ENCODE data around the gene C22orf39.

Gene C22orf39

DNA sequence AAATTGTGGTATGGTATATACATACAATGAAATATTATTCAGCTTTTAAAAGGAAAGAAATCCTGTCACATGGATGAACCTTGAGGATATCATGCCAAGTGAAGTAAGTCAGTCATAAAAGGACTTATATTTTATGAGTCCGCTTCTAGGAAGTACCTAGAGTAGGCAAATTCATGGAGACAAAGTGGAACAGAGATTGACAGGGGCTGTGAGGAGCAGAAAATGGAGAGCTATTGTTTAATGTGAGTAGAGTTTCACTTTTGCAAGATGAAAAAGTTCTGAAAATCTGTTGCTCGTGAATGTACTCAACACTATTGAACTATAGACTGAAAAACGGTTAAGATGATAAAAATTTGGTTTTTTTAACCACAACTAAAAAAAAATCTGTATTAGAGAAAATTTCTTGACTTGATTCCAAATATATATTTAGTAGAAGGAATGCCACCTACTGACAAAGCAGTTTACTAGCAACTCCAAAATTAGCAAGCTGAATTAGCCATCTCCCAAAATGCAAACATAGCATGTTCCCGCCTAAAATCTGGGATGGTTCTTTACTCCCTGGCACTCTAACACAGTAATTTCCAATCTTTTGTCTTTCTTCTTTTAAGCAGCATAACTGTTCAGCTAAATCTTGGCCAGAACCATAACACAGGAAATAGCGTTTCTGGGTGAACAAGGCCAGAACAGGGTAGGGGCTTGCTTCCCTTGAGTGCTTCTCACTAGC, 30.0 kb upstream of the C22orf39 start:
- DNase-seq (ENCODE audit: low spot score), result no peak

DNA sequence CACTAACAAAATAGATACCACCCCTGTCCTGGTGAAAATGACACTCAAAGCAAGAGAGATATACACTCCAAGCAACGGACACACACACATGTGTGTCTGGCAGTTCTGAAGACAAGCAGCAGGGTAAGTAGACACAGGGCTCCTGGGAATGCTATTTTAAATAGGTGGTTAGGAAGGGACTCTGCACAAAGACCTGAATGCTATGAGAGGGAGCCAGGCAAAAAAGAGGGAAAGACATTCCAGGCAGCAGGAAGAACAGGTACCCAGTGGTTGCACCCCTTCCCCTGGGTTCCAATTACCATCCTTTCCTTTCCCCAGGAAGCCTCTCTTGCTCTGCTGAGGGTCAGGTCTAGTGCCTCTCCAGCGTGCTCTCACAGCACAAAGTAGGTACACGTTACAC, 28.5 kb upstream of the C22orf39 start:
- no peak for DNase-seq (ENCODE audit: low spot score)

DNA sequence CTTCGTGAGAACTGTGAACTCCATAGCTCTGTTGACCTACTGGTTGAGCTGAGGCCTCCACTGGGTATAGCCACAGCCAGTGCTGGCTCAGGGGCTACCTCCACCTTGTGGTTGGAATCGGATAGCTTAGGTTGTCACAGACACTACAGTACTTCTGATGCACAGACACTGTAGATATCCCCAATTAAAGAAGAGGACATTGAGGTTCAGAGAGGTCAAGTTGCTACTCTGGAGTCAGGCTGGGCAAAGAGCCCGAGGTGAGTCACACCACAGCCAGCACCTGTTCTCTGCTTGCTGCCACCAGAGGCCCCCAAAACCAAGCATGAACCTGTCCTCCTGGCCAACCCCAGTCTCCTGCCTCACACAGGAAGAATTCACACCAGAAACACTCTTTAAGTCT, 26.1 kb upstream of the C22orf39 start:
- DNase-seq (ENCODE audit: low spot score), result no peak

DNA sequence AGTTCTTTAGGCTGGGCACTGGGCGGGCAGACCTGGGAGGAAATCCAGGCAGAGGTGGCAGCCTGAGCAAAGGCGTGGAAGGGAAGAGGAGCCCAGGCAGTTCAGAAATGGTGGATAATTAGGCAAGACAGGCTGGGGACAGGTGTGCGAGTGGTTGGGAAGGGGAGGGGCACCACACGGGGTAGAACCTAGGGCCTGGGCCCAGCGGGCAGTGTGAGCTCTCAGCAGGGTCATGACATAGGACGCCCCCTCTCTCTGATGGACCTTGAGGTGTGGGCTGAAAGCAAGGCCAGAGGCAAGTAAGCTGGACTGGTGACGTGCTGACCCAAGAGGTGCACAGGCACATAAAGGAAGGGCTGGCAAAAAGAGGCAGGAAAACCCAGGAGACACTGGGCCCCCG, 24.7 kb upstream of the C22orf39 start:
- DNase-seq (ENCODE audit: low spot score), result no peak

DNA sequence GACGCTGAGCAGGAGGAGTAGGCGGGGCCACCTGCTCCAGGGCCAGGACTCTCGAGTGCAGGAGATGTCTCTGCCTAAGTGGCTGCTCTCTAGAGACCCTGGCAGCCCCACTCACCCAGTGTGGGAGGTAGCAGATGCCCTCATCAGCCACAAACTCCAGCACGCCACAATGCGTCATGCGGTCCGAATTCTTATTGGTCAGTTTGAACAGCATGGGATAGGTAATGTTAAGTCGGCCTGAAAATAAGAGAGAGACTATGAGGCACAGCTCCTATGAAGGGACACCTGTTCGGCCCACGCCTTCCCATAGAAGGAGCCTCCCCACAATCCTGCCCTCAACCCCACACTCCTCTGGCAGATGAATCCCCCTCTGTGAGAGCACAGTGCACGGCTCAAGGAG, 24.1 kb upstream of the C22orf39 start:
- no peak for DNase-seq (ENCODE audit: low spot score)

DNA sequence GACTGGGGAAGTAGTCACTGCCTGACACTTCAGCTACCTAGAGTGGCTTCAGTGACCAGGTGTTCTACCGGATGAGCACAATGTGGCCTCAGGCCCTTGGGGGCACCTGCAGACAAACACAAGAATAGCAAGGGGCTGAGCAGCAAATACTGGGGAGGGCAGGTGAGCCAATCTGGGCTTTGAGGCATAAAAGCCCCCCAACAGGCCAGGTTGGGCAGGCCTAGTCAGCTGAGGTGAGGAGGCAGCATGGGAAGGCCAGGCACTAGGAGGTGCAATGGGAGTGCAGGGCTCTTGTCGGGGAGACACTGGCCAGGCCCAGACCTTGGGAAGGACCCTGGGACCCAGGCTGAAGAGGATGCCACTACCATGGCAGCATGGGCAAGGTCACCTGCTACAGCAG, 22.5 kb upstream of the C22orf39 start:
- DNase-seq (ENCODE audit: low spot score), result no peak

DNA sequence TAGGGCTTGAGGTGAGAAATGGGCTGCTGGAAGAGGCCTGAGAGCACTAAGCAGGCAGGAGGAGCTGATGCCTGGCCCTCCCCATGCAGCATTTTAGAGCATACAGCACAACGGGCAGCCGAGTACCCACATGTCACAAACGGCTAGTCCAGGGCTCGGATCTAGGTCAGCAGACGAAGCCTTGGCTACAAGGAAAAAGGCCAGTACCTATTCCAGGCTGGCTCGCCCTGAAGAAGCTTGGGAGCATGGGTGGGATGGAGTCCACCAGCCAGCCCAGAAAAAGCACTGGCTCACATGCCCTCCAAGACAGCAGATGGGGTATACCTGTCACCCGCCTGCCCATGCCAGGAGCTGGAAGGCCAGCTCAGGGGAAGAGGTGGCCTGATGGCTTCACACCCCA, 21.9 kb upstream of the C22orf39 start:
- DNase-seq (ENCODE audit: low spot score), result no peak

DNA sequence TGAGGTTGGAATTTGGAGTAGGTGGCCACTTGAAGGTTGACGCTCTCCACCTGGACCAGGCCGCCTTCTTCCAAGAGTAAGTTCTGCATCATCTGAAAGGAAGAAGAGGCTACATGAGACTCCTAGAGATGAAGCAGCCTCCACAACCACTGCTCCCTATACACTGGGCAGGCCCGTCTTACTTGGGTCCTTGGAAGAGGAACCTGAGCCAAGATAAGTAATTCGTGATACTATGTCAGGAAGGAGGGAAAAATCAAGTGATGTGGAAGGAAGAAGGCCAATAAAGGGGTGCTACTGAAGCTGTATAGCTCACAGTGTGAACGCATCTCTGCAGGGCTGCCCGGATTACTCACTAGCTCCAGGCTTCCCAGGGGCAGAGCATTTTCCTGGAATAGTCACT, 20.4 kb upstream of the C22orf39 start:
- DNase-seq (ENCODE audit: low spot score), result no peak

DNA sequence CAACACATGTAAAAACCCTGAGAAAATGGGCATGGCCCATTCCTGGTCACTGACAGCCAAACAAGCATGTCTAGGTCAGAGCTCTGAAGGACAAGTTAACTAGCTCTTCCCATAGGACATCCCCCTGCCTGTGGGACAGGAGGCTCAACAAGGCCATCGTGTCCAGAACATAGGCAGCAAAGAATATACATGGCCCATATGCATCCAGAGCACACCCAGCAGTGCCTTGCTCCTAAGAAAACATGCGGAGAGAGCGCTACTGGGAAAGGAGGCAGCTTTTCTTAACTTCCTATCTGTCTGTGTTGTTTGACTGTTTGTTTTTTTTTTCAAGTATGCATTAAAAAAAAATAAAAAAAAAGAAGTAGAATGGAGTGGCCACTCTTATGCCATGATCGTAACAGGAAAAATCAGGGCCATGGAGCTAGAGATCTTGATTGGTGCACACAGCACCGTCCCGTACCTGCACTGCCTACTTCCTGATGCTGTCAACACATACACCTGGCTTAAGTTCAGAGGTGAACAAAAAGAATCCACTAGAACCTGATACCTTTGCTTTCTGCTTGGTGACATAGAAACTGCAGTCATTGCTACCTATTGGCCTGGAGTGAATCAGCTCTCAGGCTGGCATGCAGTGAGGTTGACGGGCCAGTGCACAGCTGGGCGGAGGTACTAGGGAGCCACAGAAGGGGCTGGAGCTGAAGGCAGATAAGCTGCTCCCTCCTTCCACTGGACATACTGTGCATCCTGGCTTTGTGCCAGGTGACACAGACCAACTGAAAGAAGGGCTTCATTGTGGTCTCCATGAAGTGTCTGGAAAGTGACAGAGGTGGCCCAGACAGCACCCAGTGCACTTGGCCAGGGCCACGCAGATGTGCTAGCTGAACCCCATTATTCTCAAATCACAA, 19.6 kb upstream of the C22orf39 start:
- DNase-seq (ENCODE audit: low spot score), result no peak

DNA sequence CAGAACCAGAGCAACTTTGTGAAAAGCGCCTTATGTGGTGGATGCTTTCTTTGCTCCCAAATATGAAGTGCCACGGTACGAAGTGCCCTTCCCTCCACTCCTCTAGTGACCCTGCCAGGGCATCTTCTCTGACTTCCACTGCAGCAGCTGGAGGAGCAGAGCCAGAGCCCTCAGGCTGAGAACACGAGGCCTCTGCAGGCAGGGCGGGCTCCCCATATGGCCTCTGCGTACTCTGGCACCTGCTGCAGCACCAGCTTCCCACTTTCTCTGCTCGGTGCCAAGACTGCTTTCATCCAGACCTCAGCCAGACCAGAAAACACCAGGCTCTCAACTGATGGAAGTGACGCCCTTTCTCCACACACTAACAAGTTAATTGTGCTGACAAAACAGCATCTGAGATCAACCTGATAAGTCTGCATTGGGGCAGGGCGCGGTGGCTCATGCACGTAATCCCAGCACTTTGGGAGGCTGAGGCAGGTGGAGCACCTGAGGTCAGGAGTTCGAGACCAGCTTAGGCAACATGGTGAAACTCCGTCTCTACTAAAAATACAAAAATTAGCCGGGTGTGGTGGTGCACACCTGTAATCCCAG, 18.7 kb upstream of the C22orf39 start:
- no peak for DNase-seq (ENCODE audit: low spot score)

DNA sequence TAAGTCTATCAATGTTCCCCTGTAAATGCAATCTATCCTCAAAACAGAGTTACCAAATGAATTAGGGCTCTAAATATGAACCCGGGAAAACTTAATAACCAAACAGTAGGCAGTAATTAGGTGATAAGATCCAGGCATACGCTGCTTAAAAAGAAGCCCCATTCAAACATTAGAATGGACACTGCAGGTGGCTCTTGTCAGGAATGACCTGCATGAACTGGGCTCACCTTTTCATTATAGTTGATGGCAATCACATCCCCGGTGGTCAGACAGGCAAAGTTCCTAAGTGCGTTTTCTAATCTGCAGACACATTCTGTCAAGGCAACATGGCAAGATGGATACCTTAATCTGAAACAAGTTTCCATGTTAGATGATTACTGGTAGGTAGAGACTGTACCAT, 17.5 kb upstream of the C22orf39 start:
- no peak for DNase-seq (ENCODE audit: low spot score)

DNA sequence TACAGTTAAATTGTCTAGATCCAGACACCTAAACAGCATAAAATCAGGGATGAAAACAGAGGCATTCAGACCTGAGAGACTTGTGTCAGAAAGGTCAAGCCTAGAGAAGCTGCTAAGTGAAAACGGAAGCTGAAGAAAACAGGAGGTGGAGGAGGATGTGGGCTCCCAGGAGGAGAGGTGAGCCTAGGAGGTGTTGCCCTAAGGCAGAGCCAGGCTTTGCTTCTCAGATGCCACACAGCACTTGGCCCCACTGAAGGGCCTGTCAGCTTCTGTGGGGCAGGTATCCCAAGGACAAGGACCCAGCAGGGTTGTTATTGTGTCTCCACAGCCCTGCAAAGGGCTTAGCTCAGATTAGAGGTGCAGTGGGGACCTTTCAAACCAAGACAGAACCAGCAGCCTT, 17.0 kb upstream of the C22orf39 start:
- no peak for DNase-seq (ENCODE audit: low spot score)

DNA sequence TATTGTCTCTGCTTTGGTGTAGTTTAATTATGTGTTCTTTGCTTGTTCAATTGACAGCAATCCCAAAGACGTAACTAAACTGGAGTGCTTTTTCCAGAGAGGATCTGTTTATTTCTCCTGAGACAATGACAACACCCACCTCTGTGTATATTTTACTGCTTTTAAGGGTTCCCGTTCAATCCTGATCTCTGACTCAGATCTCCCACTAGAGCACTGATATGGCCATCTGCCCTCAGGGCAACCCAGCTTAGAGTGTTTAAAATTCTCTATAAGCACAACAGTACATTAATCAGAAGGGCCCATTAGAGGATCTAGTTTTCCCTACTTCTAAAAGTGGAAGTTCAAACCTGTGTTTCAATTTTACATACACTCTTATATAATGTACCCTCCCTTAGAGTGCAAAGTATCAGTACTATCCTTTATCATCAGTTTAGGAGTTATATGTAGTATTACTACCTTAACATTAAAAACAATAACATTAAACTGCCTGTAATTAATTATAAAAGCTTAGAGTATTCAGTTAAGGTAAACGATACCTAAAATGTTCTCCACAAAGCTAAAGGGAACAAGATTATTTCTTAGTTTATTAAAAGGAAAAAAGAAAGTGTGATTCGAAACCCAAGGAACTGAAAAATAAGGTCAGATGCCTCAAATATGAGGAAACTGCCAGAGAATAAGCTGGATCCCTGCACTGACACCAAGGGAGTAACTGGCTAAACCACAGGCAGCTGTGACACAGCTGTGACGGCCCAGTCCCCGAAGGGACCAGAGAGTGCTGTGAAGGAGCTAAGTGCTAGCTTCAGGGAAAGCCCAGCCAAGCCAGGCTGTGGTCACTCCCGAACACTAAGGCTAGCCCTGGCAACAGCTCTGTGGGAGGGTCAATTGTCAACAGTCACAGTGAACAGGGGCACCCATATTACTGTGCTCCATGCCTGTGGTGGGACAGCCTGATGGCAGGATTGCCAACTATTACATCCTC, 16.3 kb upstream of the C22orf39 start:
- no peak for DNase-seq (ENCODE audit: low spot score)

DNA sequence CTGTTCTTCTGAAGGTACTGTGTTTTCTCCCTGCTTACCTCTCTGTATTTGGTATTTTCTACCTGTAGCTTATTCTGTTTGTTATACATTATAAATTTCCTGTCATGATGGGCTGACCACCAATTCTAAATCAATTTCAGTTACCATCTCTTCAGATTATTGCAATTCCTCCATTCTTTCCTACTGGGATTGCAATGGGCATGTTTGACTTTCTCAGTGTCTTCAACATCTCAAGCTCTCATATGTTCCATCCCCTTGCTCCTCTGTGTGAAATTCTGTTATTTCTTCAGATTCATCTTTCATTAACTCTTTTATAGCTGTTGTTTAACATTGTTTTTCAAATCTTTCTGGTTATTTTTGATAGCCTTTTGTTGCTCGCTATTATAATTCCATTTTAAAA, 15.5 kb upstream of the C22orf39 start:
- no peak for DNase-seq (ENCODE audit: low spot score)

DNA sequence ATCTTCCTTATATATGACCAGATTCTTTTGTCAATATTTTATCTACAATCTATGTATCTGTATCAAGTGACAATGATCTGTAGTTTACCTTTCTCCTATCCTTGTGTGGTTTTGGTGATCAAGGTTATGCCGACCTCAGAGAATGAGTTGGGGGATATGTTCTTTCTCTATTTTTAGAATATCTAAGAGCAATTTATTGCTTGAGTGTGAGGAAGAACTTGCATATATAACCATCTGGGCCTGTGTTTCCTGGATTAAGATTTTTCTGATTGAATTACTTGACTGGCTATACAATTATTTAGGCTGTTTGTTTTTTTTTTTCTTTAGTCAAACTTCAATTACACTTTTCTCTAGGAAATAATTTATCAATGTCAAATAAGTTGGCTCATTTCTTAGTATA, 14.0 kb upstream of the C22orf39 start:
- no peak for DNase-seq (ENCODE audit: low spot score)

DNA sequence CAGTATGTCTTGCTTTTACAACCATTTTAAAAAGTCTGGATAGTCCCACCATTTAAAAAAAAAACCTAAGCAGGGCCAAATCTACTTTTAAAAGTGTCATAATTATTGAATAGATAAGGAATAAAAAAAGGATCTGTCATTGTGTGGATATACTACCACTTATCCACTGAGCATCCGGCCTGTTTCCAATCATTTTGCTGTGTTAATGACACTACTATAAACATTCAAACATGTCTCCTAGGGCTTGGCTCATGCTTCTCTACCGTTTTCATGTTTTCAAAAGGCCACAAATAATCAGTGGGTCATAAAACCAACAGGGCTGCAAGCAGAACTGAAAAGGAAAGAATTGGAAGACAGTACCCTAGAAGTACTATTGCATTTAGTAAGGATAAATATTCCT, 12.5 kb upstream of the C22orf39 start:
- no peak for DNase-seq (ENCODE audit: low spot score)

DNA sequence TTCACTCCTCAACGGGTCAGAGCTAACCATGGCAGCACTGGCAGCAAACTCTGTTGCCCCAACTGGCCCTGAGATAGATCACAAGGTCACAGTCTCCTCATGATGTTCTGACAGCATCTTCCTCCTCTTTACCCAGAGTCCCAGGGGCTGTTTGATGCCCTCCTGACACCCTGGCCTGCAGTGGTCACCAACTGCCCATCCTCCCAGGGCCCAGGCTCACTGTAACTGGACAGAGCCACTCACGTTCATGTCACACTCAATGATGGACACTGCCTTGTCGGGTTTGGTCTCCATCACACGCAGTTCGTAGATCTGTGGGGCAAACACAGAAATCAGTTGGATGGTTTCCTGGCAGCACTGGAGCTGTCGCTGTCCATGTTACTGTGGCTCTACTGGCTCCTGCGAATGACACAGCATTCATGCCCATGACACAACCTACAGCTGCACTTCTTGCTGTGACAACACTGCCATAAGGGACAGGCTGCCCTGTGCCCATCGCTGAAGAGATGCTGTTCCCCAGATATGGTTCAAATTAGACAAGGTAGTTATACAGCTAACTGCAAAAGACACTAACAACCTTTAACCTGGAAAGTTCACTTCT, 10.4 kb upstream of the C22orf39 start:
- no peak for DNase-seq (ENCODE audit: low spot score)

DNA sequence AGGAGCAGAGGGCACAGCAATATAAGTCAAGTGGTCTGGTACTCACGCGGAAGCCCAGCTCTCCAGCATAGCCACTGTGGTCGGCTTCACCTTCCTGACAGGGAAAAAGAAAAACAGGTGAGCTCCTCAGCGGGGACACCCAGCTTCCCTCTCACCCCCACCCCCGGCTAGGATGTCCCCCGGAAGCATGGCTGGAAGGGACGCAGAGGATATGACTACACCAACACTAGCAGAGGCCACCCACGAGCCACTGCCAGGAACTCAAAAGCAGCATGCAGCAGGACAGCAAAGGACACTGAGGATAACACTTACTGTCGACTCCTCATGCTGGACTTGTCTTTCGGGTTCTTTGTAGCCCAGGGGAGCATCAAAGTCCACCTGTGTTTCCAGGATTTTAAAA, 9.0 kb upstream of the C22orf39 start:
- DNase-seq (ENCODE audit: low spot score), result no peak

DNA sequence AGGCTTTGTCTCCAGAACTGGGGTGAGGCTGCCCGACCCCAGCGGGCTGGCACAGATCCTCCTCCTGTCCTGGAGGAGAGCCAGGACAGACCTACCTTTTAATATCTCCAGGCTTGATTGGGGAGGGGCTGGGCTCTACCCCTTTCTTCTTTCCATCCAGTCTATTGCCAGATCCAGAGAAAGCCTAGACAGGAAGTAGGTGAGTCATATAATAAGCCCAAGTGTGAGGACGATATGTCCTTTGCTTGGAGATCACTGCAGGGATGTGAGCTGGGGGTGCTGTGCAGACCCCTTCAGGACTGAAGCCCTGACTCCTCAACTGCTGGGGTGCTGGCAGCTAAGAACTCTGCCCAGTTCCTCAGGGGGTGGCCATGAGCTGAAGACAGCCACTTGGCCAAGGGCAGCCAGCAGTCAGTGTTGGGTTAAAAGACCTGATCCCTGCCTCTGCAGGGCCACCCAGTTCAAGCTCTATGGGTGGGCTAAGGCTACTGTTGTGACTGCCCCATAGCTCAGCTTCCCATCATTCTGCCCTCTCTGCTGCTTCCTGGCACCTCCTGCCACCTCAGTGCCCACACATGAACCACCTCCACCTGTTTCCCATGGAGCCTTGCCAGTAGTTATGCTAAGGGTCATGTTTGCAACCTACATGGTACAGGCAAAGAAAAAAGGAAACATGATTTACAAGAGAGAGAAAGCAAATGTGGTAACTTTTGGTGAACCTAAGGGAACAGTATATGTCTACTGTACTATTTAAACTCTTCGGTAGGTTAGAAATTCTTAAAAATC, 8.3 kb upstream of the C22orf39 start:
- DNase-seq (ENCODE audit: low spot score), result no peak

DNA sequence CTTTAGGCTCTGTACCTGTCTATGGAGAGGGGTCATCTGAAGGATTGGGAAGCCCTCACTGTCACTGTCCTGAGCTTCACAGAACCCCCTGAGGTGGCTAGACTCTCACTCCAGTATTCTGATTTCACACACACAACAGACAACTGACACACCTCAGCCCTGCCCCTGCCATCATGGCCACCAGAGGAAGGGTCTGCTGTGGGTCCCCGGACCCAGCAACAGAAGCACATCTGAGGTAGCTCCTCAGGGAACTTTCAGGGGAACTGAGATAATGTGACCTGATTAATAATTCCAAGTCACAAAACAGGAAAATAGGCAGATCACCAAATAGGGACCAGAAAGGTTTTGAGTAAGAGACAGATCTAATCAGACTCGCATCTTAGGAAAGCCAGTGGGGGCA, 7.5 kb upstream of the C22orf39 start:
- DNase-seq (ENCODE audit: low spot score), result no peak

DNA sequence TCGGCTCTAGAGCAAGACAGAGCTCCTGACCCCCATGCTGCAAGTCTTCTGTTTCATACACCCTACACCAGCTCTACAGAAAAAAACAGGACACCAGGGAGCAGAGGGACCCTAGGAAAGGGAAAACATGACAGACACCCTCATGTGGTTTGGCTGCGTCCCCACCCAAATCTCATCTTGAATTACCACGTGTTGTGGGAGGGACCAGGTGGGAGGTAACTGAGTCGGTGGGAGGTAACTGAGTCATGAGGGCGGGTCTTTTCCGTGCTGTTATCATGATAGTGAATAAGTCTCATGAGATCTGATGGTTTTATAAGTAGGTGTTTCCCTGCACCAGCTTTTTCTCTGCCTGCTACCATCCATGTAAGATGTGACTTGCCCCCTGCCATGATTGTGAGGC, 6.6 kb upstream of the C22orf39 start:
- DNase-seq (ENCODE audit: low spot score), result no peak
